GM12878 (cell line): ENCODE data around the gene POU2F3. TPM values are rescaled to one million over a fixed set of nuclear protein-coding genes. Genes with fewer than 3 reads are reported as not detected.

Experiments
- ATAC-seq: fragments of 200-7000 bp; cut with Tn5 transposase; 3 replicates; pipeline ENCODE4 v1.9.1; 2020; ENCODE audit warnings: mild to moderate bottlenecking, moderate library complexity
- BruUV-seq: library from RNA; stranded (reverse); fragments of 400-500 nt; replicated peaks from 2 replicates; lab custom pipeline; 2021; lab: Mats Ljungman, UMichigan
- CTCF ChIA-PET: fragments of 300-600 bp; sonication (Branson Sonifier 250); formaldehyde crosslinking; extraction: SDS; loops from one replicate; lab custom pipeline; 2021; ENCODE audit warnings: inconsistent platforms; lab: Yijun Ruan, JAX
- POLR2A ChIA-PET: fragments of 350-600 bp; formaldehyde crosslinking; extraction: SDS; loops from one replicate; lab custom pipeline; 2021; ENCODE audit warnings: inconsistent platforms; lab: Charles Lee
- RAD21 ChIA-PET: fragments of 300-600 bp; sonication (Branson Sonifier 250); formaldehyde crosslinking; loops from one replicate; lab custom pipeline; 2023; ENCODE audit warnings: antibody characterized with exemption; ENCODE audit not compliant: unreplicated experiment; lab: Charles Lee
- SMC1A ChIA-PET: fragments of 300-600 bp; sonication (Branson Sonifier 250); formaldehyde crosslinking; loops from one replicate; lab custom pipeline; 2023; ENCODE audit not compliant: unreplicated experiment, uncharacterized antibody; lab: Charles Lee
- DNase-seq: peaks from one replicate; pipeline ENCODE4 v3.0.0-alpha.2; 2011; ENCODE audit warnings: low read depth, low spot score
- FAIRE-seq: peaks from 3 replicates; lab custom pipeline; 2011; peaks lifted over from hg19 to GRCh38; lab: Jason Lieb, UNC
- H2AFZ ChIP-seq: 2 replicates; pipeline ENCODE4 v1.6.0; 2011; ENCODE audit warnings: low read depth, low read length, control low read depth; ENCODE audit not compliant: control insufficient read depth
- H3K27ac ChIP-seq: 2 replicates; pipeline ENCODE4 v1.5.1; 2011; ENCODE audit warnings: control low read depth; ENCODE audit not compliant: control insufficient read depth, insufficient read depth
- H3K27me3 ChIP-seq, 2 experiments: replicated peaks in 1 of 2; 2 replicates each; pipeline versions ENCODE4 v1.6.0 to v1.6.1; 2011; ENCODE audit warnings: low read length in 1 of 2; ENCODE audit not compliant: control insufficient read depth in 2 of 2, insufficient read depth in 2 of 2
- H3K36me3 ChIP-seq, 2 experiments: 2 replicates each; pipeline ENCODE4 v1.5.1; 2011; ENCODE audit warnings: low read length in 1 of 2; ENCODE audit not compliant: control insufficient read depth in 2 of 2, insufficient read depth in 2 of 2
- H3K4me1 ChIP-seq: 2 replicates; pipeline ENCODE4 v1.6.1; 2011; ENCODE audit warnings: mild to moderate bottlenecking, low read length, moderate library complexity, mixed read lengths; ENCODE audit not compliant: control insufficient read depth, insufficient read depth
- H3K4me2 ChIP-seq: 2 replicates; pipeline ENCODE4 v1.6.0; 2011; ENCODE audit warnings: control low read depth; ENCODE audit not compliant: control insufficient read depth, insufficient read depth
- H3K4me3 ChIP-seq: fragments of 200-600 bp; sonication (generic); 2 replicates; pipeline ENCODE4 v1.5.1; 2016
- H3K79me2 ChIP-seq: 2 replicates; pipeline ENCODE4 v1.6.0; 2011; ENCODE audit warnings: low read length; ENCODE audit not compliant: control insufficient read depth, insufficient read depth
- H3K9ac ChIP-seq: 2 replicates; pipeline ENCODE4 v1.8.0; 2011; ENCODE audit warnings: low read length, control low read depth, mixed read lengths; ENCODE audit not compliant: control insufficient read depth, insufficient read depth
- H3K9me3 ChIP-seq: replicated peaks from 3 replicates; pipeline ENCODE4 v1.5.1; 2011; ENCODE audit warnings: mild to moderate bottlenecking, low read length; ENCODE audit not compliant: control insufficient read depth, insufficient read depth
- H4K20me1 ChIP-seq: 2 replicates; pipeline ENCODE4 v1.6.0; 2011; ENCODE audit not compliant: control insufficient read depth, insufficient read depth
- ATF7 ChIP-seq: fragments of 450-650 bp; IDR thresholded peaks from 2 replicates; pipeline ENCODE4 v1.6.1; 2016; ENCODE audit warnings: low read depth, mild to moderate bottlenecking
- ETV6 ChIP-seq, 2 experiments: fragments of 450-650 bp in 1 of 2; IDR thresholded peaks in 1 of 2; conservative IDR thresholded peaks in 1 of 2; 2 replicates each; pipeline ENCODE4 v1.6.1; 2014; ENCODE audit warnings: antibody characterized with exemption in 1 of 2, borderline replicate concordance in 1 of 2, low read depth in 1 of 2, mild to moderate bottlenecking in 1 of 2, moderate library complexity in 1 of 2
- NFYB ChIP-seq: IDR thresholded peaks from 2 replicates; pipeline ENCODE4 v1.6.1; 2011; ENCODE audit warnings: low read depth, mild to moderate bottlenecking, low read length, improper control_type of control experiment, moderate library complexity; ENCODE audit not compliant: insufficient read depth
- RUNX3 ChIP-seq: IDR thresholded peaks from 2 replicates; pipeline ENCODE4 v1.6.1; 2012; ENCODE audit warnings: low read length, inconsistent platforms
- SRF ChIP-seq, 2 experiments: IDR thresholded peaks; 2 replicates each; pipeline ENCODE4 v1.6.1; 2011; ENCODE audit warnings: low read depth in 2 of 2, low read length in 2 of 2, mild to moderate bottlenecking in 1 of 2, moderate library complexity in 1 of 2
- TAF1 ChIP-seq: IDR thresholded peaks from 2 replicates; pipeline ENCODE4 v1.6.1; 2011; ENCODE audit warnings: mild to moderate bottlenecking, low read depth, low read length, borderline replicate concordance
- in situ Hi-C: fragments of 300-500 bp; cut with MboI; formaldehyde crosslinking; loops from 9 replicates; pipeline ENCODE4 v1.14.3; 2018; ENCODE audit warnings: mixed read lengths
- intact Hi-C: fragments of 100-400 bp; cut with micrococcal nuclease; formaldehyde crosslinking; loops from one replicate; pipeline ENCODE4 v1.14.2; 2022; ENCODE audit not compliant: unreplicated experiment
- polyA plus RNA-seq, 11 experiments: library from polyadenylated mRNA; depleted of rRNA in 4 of 11; unstranded in 6 of 11; stranded (reverse) in 5 of 11; fragments of >200 nt; fragmentation: Nextera tagmentation in 4 of 11; fragmentation: Illumina TruSeq in 1 of 11; extraction: Ambion mirVana in 4 of 11; extraction: Trizol in 1 of 11; gene quantifications; 1 replicate in 1 of 11; 2 replicates in 10 of 11; pipeline versions ENCODE4 v1.2.1 to v1.2.3, GENCODE V29; 2011 to 2016; ENCODE audit warnings: inconsistent platforms in 2 of 11, missing spikeins in 2 of 11, low read depth in 1 of 11
- total RNA-seq, 4 experiments: library from RNA; depleted of rRNA in 3 of 4; stranded (reverse); fragments of >200 nt in 3 of 4; fragmentation: Illumina TruSeq in 1 of 4; extraction: Trizol in 1 of 4; gene quantifications; 2 replicates each; pipeline versions ENCODE4 v1.2.1 to v1.2.3, GENCODE V29; 2013 to 2021

The POU2F3 gene
- total and polyA plus RNA-seq, 10 of the 15 experiments (the other 5 are each of a cell fraction or from before 2014, with no cell fraction given), result 0.09 to 4.4 (median 0.33) TPM

DNA sequence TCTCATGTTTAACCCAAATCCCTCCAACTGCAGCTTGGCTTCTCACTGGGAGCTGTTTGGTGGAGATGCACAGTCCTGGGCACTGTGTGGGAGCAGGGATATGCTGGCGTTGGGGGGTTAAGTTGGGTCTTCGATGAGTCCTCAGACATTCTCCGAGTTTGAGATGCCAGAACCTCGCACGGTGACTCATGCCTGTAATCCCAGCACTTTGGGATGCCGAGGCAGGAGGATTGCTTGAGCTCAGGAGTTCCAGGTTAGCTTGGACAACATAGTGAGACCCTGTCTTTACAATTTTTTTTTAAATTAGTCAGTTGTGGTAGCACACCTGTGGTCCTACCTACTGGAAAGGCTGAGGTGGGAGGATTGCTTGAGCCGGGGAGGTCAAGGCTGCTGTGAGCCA, 20.7 kb downstream of the POU2F3 start (continued):
- no peak for TF ChIP-seq TAF1

DNA sequence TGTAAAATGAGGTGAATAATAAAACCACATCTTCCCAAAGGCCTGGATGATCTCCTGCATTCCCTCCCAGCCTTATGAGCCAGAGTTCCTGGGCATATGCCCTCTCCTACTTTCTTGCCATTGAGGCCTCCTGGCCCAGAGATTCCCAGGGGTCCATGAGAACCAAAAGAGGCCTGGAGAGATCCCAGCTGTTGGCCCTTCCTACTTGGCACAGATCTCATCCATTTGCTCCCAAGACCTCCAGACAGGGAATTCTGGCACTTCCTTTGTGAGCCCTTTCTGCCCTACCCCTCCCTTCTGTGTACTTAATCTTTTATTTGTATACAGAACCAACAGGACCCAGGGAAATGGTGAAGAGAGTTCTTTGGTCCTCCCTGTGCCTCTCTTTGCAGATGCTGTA, 21.4 kb downstream of the POU2F3 start:
- no peak for ATAC-seq
- no peaks in the 10 kb centered on the region for H4K20me1 ChIP-seq
- DNase-seq, result no peak
- no peaks in the 10 kb centered on the region for H3K79me2 ChIP-seq
- H3K4me1 ChIP-seq, result no peaks in the 10 kb centered on the region
- no peaks in the 10 kb centered on the region for H3K9me3 ChIP-seq
- in situ Hi-C loops (no loop called here), intact Hi-C loops (no loop called here)
- H2AFZ ChIP-seq, result no peak overlapping the region
- CTCF ChIA-PET, result interaction anchor here (21.3 kb wide), 1 partner anchor 40 kb away, joined by 296 read pairs; no protein-coding TSS in a partner anchor
- H3K4me2 ChIP-seq, result no peak overlapping the region
- POLR2A ChIA-PET, result interaction anchor here (0.6 to 1.4 kb wide), 2 partner anchors 13 to 345 kb away, joined by 5 to 6 read pairs; no protein-coding TSS in a partner anchor
- TF ChIP-seq NFYB (no peak), ATF7 (no peak), ETV6 (conservative IDR thresholded peaks at IDR 0.05 in 1 of 2, IDR thresholded peaks at IDR 0.05 in 1 of 2; ENCODE audit: borderline replicate concordance in 1 of 2, low read depth in 1 of 2) (no peak), SRF (IDR thresholded peaks at IDR 0.05; ENCODE audit: low read depth in 2 of 2, low read length in 2 of 2) (no peak), RUNX3 (no peak)
- H3K36me3 ChIP-seq, result no peaks in the 10 kb centered on the region
- no peak for FAIRE-seq
- RAD21 ChIA-PET, result interaction anchor here (1.4 kb wide), 1 partner anchor 39 kb away, joined by 5 read pairs; no protein-coding TSS in a partner anchor
- no peak overlapping the region for H3K4me3 ChIP-seq
- BruUV-seq, result no TSS peak
- no peak overlapping the region for H3K27ac ChIP-seq
- no peak overlapping the region for H3K9ac ChIP-seq
- H3K27me3 ChIP-seq, result peaks cover 0 to 7% of the 10 kb centered on the region in 2 experiments; a peak in 2 of 4 replicates
- SMC1A ChIA-PET, result interaction anchor here (1.0 kb wide), 1 partner anchor 13 kb away, joined by 3 read pairs; no protein-coding TSS in a partner anchor
